ENCODE results near the gene VWF. TPM values are rescaled to one million over a fixed set of nuclear protein-coding genes. Genes with fewer than 3 reads are reported as not detected.

Gene VWF
- total and polyA plus RNA-seq, 7 donors, result 0.60 to 98.0 (median 42.2) TPM

DNA sequence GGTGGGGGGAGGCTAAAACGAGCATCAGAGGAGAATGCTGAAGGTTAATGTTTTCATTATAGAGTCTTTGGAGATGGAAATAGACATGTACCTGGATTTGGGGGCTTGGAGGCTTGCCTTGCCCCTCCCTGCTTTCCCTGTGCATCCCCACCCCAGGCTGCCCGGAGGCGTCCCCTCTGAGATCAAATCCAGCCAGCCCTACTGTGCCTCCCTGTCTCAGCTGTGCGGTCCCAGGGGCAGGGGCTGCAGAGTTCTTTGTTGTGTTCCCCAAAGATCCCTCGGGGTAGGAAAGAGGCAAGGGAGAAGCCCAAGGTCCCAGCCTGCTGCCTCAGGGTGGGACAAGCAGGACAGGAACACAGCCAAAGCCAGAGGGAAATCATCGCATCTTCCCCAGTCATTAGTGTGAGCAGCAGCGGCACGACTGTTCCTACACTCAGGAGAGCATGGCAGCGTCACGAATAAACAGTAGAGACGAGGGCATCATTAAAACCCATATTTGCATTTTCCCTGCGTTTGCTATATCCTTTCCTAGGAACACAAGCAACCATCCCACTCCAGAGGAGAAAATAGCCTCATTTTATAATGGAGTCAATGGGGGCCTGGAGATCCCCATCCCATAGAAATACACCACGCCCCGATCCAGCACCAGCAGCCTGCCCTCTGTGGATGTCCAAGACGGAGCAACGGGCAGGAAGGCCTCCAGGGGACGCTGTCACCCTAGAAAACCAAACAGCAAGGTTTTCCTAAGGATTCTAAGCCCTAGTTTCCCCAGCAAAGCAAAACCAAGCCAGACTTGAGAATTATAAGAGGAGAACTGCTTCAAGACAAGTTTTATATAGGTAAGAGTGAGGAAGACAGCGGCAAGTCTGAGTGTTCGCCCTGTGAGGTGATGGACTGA lies 211.8 kb downstream of the VWF start:
- Histone ChIP-seq H3K4me1 (no peaks in the 10 kb centered on the region), H3K4me3 (no peak overlapping the region), H3K27ac (no peak overlapping the region), H3K36me3 (no peaks in the 10 kb centered on the region), H3K27me3 (peaks cover 0 to 3% (median 0%) of the 10 kb centered on the region in 3 donors), H3K9me3 (no peaks in the 10 kb centered on the region)
- intact Hi-C loops (cut with DNase I), result no loop called here
- TF ChIP-seq POLR2AphosphoS5 (IDR thresholded peaks at IDR 0.05) (no peak), POLR2A (IDR thresholded peaks at IDR 0.05) (no peak), EP300 (IDR thresholded peaks at IDR 0.05) (no peak)
- TF ChIP-seq, protein P1, sequence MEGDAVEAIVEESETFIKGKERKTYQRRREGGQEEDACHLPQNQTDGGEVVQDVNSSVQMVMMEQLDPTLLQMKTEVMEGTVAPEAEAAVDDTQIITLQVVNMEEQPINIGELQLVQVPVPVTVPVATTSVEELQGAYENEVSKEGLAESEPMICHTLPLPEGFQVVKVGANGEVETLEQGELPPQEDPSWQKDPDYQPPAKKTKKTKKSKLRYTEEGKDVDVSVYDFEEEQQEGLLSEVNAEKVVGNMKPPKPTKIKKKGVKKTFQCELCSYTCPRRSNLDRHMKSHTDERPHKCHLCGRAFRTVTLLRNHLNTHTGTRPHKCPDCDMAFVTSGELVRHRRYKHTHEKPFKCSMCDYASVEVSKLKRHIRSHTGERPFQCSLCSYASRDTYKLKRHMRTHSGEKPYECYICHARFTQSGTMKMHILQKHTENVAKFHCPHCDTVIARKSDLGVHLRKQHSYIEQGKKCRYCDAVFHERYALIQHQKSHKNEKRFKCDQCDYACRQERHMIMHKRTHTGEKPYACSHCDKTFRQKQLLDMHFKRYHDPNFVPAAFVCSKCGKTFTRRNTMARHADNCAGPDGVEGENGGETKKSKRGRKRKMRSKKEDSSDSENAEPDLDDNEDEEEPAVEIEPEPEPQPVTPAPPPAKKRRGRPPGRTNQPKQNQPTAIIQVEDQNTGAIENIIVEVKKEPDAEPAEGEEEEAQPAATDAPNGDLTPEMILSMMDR (IDR thresholded peaks at IDR 0.05), result no peak
- 68 to 81% methylated on average over 19 of the region's 19 CpGs for WGBS, 2 donors
- no peak for DNase-seq

DNA sequence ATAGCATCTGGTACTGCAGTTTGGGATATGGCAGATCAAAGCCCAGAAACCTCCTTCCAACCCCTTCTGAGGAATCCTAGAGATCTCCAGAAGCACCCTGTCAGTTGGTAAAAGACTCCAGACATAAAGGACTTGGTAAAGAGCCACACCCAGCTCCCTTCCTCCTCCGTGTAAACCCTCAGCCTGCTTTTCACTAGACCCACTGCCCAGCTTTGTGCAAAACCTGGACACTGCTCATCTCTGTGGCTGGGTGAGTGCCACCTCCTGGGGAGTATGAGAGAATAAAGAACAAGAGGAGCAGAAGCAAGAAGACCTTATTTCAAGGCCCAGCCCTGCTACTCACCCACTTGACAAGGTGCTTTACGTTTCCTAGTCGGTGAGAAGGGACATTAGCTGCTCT lies 212.5 kb downstream of the VWF start:
- DNase-seq, result no peak
- H3K36me3 ChIP-seq, result no peaks in the 10 kb centered on the region
- no peaks in the 10 kb centered on the region for H3K4me1 ChIP-seq
- H3K4me3 ChIP-seq, result no peak overlapping the region
- H3K27ac ChIP-seq, result no peak overlapping the region
- TF ChIP-seq, protein P1 (IDR thresholded peaks at IDR 0.05), result no peak
- TF ChIP-seq POLR2A (IDR thresholded peaks at IDR 0.05) (no peak), POLR2AphosphoS5 (IDR thresholded peaks at IDR 0.05) (no peak), EP300 (IDR thresholded peaks at IDR 0.05) (no peak)
- H3K9me3 ChIP-seq, result no peaks in the 10 kb centered on the region
- H3K27me3 ChIP-seq, result peaks cover 0 to 3% (median 0%) of the 10 kb centered on the region in 3 donors
- WGBS, 2 donors, result 55 to 64% methylated on average over 3 of the region's 3 CpGs
- intact Hi-C loops (cut with DNase I), result no loop called here

GRCh38 chr12:5910790-5911548 lies 213.5 kb downstream of the VWF start:
- intact Hi-C loops (cut with DNase I), result no loop called here
- WGBS, 2 donors, result 82 to 85% methylated on average over 7 of the region's 7 CpGs

GRCh38 chr12:5909560-5909959 lies 214.9 kb downstream of the VWF start:
- no peak for TF ChIP-seq POLR2AphosphoS5 (IDR thresholded peaks at IDR 0.05)
- TF ChIP-seq EP300 (IDR thresholded peaks at IDR 0.05), result no peak
- TF ChIP-seq, protein P1 (IDR thresholded peaks at IDR 0.05), result no peak
- no peak for TF ChIP-seq POLR2A (IDR thresholded peaks at IDR 0.05)
- intact Hi-C loops (cut with DNase I), result no loop called here
- DNase-seq, result no peak
- H3K9me3 ChIP-seq, result no peaks in the 10 kb centered on the region
- no peak overlapping the region for H3K27ac ChIP-seq
- peaks cover 0 to 3% (median 0%) of the 10 kb centered on the region in 3 donors for H3K27me3 ChIP-seq
- no peak overlapping the region for H3K4me3 ChIP-seq
- H3K4me1 ChIP-seq, result no peaks in the 10 kb centered on the region
- WGBS, 2 donors, result 77 to 89% methylated on average over 5 of the region's 5 CpGs
- no peaks in the 10 kb centered on the region for H3K36me3 ChIP-seq

More at GRCh38 chr12:5910790-5911548, 213.5 kb downstream of the VWF start:
- Histone ChIP-seq H3K36me3 (no peaks in the 10 kb centered on the region), H3K27me3 (peaks cover 0 to 3% (median 0%) of the 10 kb centered on the region in 3 donors), H3K27ac (no peak overlapping the region), H3K9me3 (no peaks in the 10 kb centered on the region), H3K4me3 (no peak overlapping the region), H3K4me1 (no peaks in the 10 kb centered on the region)
- no peak for DNase-seq
- TF ChIP-seq, protein P1 (IDR thresholded peaks at IDR 0.05), result no peak
- TF ChIP-seq EP300 (IDR thresholded peaks at IDR 0.05) (no peak), POLR2AphosphoS5 (IDR thresholded peaks at IDR 0.05) (no peak)

All from sigmoid colon (tissue), 7 donors.